Activated CD4-positive, alpha-beta T cell treated with anti-CD3 and anti-CD28 coated beads, Interleukin-2, amount 50 U/mL, for 1 hour (primary cell): ENCODE data around the gene NT5M.

Experiments used
- DNase-seq: peaks from one replicate; pipeline ENCODE4 v3.0.0-alpha.2; 2020

The NT5M gene

DNA sequence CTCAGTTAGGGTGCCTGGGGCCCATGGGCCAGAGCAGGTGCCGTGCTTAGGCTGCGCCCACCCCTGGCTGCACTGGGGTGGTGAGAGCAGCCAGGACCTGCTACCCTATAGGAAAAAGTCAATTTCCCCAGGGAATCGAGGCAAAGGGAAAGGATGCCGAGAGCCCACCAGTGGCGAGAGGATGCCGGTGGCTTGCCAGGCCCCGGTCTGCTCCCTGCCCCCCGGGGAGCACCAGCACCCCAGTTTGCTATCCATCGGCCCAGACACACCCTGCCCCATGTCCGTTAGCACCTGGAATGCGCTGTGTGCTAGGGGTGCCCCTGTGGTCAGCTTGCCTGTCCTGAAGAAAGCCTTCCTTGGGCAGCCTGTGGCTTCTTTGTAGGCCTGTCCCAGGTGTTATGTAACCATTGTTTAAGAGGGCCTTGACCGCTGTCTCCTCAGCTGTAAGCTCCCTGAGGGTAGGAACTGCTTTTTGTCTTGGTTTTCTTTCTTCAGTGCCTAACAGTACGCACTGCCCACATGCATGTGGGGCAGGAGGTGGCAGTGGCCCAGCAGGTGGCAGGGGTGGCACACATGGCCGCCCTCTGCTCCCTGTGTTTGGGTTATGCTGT, 40.8 kb downstream of the NT5M start:
- DNase-seq = no peak

GRCh38 chr17:17344507-17345293, 41.5 kb downstream of the NT5M start:
- no peak for DNase-seq

- DNase-seq = no peak
Measured at GRCh38 chr17:17345294-17345597, 42.1 kb downstream of the NT5M start.

GRCh38 chr17:17345686-17346427, 42.7 kb downstream of the NT5M start:
- no peak for DNase-seq

DNA sequence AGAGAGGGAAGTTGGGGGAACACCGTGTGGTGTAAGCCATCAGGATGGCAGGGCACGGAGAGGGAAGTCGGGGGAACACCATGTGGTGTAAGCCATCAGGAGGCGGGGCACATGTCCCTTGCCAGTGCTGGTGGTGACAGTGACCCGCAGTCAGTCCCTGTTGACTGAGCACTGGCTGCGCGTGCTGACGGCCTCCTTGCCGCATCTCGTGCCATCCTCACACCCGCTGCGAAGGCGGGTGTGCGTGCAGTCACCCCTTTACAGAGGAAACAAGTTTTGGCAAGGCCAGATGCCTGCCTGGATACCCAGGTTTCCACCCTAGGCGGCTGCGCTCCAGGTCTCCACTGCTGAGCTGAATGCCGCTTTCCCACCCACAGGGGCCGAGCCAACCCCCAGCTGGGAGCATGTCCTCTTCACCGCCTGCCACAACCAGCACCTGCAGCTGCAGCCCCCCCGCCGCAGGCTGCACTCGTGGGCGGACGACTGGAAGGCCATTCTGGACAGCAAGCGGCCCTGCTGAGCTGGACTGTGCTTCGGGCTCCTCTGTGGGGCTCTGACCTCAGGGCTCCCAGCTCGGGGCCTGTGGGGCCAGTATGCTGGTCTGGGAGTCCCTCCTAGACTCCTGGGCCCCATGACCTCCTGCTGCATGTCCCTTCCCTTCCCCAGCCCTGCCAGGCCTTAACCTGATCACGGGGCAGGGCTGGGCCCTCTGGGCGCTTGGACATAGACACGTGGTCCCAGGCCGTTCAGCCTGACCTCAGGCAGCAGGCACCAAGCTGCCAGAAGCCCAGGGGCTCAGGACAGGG, 43.5 kb downstream of the NT5M start:
- no peak for DNase-seq

DNA sequence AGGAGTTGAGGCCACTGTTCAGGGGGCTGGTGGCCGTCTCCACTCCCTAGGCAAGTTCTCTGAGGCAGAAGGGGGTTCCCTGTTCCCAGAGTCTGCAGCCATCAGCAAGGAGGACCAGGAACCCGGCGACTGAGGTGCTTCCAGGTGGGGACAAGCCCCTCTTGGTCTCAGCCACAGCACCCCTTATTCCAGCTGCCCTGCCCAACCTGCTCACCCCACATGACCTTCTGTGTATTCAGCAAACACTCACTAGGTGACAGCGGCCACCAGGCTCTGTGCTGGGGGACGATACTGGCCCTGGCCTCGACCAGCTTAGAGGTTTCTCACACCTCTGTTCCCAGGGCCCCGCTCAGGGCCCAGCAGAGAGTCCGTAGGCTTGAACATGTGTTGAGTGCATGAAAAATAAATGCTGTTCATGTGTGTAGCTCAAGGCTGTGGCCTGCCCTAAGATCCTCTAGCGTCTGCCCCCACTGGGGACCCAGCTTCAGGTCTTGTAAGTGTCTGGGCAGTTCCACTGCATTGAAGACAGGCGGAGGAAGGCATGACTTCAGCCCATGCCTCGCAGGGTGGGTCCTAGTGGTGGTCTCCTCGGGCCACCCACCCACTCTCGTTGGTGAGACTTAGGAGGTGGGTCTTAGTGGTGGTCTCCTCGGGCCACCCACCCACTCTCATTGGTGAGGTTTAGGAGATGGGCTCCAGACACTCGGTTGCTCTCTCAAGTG, 44.2 kb downstream of the NT5M start:
- DNase-seq = no peak

DNA sequence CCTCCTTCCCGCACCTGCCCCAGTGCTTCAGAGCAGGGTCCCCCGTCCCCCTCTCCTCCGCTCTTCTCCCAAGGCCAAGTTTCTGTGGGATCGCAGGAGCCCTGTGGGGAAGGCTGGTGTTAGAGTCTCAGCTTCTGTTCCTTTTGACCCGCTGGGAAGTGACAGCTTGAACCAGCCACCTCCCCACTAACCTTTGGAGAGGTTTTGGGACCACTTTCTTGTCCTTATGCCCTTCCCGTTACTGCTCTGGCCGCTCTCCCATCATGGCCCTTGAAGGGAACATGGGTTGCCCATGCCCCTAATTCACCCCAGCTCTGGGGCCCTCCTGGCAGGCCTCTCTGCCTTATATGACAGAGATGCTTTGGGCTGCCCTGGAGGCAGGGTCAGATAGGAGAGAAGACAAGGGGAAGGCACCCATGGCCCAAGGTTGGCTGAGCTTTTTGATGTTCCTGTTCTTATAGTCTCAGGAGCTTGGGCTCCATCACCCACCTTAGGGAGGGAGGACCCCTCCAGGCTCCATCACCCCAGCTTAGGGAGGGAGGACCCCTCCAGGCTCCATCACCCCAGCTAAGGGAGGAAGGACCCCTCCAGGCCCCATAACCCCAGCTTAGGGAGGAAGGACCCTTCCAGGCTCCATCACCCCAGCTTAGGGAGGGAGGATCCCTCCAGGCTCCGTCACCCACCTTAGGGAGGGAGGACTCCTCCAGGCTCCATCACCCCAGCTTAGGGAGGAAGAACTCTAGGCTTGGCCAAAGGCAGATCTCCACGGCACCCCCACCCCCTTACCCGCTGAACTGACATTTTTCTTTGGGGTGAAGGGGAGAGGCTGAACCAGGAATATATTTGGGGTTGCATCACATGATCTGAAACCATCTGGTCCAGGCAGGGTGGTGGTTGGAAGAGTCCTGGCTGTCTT, 45.0 kb downstream of the NT5M start:
- no peak for DNase-seq

GRCh38 chr17:17348872-17349723, 45.9 kb downstream of the NT5M start:
- no peak for DNase-seq

- DNase-seq = no peak
Measured at GRCh38 chr17:17349724-17350106, 46.5 kb downstream of the NT5M start.

GRCh38 chr17:17350491-17351355, 47.5 kb downstream of the NT5M start:
- no peak for DNase-seq

DNA sequence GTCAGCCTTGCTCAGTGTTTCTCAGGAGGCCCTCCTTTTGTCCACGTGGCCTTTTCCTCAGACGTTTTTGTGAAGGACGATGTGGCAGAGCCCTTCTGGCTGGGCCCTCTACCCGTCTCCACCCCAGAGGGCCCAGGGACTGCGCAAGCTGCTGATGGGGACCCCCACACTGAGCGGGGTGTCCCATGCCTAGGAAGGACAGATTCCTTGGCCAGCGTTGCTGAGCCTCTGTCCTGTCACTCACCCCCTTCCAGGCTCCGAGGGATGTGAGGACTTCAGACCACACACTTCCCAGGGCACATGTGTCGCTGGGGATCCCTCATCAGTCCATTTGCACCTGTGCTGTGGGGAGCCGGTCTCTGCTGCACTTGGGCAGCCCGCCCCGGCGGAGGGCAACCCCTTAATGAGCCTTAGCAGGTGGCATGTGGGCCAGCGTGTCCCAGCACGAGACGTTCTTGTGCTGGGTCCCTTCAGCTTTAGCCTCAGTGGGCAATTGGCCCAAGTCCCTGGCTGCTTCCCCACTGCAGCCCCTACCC, 48.3 kb downstream of the NT5M start:
- DNase-seq = no peak

- DNase-seq = no peak
Measured at GRCh38 chr17:17351901-17352781, 49.0 kb downstream of the NT5M start.

GRCh38 chr17:17352836-17353624, 49.9 kb downstream of the NT5M start:
- DNase-seq = no peak

DNA sequence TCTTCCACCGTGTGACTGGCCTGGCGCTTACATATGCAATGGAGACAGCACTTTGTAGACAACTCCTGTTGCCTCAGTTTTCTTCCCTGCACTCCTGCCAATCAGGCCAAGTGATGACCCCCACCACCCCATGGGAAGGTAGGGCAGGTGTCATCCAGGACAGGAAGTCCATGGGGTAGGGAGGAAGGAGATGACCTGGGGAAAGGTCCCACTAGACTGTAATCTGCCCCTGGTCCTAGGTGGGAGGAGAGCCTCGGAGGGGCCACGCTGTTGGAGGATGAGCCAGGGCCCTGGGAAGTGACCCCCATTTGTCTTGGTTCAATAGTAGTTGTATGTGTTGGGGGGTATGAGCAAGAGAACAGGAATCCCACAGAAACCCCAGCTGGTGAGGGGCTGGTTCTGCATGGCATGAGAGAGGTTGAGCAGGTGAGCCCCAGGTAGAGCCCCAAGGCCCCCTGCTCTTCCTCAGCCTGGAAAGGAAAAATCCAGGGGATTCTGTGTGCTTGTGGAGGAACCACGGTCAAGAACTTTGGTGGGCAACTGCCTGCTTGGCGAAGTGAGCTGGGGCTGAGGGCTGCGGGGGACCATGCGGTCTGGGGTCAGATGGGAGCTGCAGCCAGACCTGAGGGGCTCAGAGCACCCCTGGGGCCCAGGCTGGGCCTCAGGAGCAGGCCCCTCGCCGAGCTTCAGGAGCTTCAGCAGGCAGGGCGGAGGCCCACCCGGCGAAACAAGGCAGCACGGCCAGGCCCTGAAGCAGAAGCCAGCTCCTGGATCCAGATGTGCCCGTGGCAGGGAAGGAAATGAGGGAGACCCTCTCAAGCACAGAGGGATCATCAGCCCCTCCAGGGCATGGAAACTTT, 50.7 kb downstream of the NT5M start:
- no peak for DNase-seq

- peak; percentile 75 for DNase-seq
Measured at GRCh38 chr17:17354560-17355349, 51.6 kb downstream of the NT5M start.
